RWPE1 (cell line): ENCODE results near the gene HECTD4.
A peak's percentile ranks its signal among the peaks of the same experiment; 100 is the strongest.

Source experiments
- CTCF ChIA-PET: fragments of 350-600 bp; sonication (Branson Sonifier 250); formaldehyde crosslinking; extraction: SDS; loops from one replicate; lab custom pipeline; 2021; lab: Yijun Ruan, JAX
- POLR2A ChIA-PET: fragments of 400-600 bp; formaldehyde crosslinking; extraction: SDS; loops from one replicate; lab custom pipeline; 2020; ENCODE audit warnings: antibody characterized with exemption; ENCODE audit not compliant: low non-redundant PET; lab: Yijun Ruan, JAX
- DNase-seq: peaks from one replicate; pipeline ENCODE4 v3.0.0; 2012; ENCODE audit warnings: low spot score
- H3K27ac ChIP-seq: fragments of 450-650 bp; 2 replicates; pipeline ENCODE4 v1.5.1; 2017
- TF ChIP-seq, protein P1 (sequence below): fragments of 450-650 bp; conservative IDR thresholded peaks from 2 replicates; pipeline ENCODE4 v1.5.1; 2017; ENCODE audit warnings: low read depth, mild to moderate bottlenecking

HECTD4 gene

DNA sequence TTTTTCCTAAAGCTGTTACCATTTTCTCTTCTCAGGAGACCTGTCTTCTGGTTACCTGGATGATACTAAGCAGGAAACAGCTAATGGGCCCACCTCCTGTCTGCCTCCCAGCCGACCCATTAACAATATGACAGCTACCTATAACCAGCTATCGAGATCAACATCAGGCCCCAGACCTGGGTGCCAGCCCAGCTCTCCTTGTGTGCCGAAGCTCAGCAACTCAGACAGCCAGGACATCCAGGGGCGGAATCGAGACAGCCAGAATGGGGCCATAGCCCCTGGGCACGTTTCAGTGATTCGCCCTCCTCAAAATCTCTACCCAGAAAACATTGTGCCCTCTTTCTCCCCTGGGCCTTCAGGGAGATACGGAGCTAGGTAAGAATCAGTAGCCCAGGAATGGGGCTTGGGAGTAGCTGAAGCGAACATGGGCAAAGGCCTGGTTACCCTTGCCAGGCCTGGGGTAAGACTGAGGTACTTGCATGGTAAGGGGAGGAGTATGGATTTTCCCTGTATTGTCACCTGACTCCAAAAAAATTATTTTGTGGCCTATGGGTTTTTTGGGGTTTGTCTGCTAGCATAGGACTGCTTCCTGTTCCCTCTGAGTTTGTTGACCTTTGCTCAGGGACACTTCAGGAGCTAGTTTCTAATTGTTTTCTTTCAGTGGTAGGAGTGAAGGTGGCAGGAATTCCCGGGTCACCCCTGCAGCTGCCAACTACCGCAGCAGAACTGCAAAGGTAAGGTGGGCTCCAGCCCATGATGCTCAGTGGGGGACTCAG, 230.3 kb downstream of the HECTD4 start:
- H3K27ac ChIP-seq, result no peak overlapping the region
- TF ChIP-seq, protein P1, sequence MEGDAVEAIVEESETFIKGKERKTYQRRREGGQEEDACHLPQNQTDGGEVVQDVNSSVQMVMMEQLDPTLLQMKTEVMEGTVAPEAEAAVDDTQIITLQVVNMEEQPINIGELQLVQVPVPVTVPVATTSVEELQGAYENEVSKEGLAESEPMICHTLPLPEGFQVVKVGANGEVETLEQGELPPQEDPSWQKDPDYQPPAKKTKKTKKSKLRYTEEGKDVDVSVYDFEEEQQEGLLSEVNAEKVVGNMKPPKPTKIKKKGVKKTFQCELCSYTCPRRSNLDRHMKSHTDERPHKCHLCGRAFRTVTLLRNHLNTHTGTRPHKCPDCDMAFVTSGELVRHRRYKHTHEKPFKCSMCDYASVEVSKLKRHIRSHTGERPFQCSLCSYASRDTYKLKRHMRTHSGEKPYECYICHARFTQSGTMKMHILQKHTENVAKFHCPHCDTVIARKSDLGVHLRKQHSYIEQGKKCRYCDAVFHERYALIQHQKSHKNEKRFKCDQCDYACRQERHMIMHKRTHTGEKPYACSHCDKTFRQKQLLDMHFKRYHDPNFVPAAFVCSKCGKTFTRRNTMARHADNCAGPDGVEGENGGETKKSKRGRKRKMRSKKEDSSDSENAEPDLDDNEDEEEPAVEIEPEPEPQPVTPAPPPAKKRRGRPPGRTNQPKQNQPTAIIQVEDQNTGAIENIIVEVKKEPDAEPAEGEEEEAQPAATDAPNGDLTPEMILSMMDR, result no peak
- no peak for DNase-seq
- POLR2A ChIA-PET, result no interaction called here
- CTCF ChIA-PET, result no interaction called here

DNA sequence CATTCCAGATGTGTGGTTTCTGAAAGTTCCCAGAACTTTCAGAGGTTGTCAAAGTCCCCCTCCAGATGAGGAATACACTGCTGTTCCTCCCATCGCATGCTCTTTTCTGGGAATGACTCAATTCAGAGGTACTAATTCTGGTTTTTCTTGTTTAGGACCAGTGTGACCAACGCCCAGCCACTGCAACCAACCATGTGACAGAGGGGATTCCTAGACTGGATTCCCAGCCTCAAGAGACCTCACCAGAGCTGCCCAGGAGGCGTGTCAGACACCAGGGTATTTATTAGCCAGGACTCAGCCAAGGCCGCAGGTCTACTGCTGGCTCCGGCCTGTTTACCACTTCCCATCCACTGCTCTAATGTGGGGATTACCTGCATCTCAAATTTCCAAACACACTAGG, 232.6 kb downstream of the HECTD4 start:
- H3K27ac ChIP-seq, result no peak overlapping the region
- TF ChIP-seq, protein P1, result no peak
- DNase-seq, result peak; percentile 57
- POLR2A ChIA-PET, result interaction anchor here (0.6 kb wide), 1 partner anchor 16 kb away, joined by 6 read pairs; no protein-coding TSS in a partner anchor
- CTCF ChIA-PET, result no interaction called here

DNA sequence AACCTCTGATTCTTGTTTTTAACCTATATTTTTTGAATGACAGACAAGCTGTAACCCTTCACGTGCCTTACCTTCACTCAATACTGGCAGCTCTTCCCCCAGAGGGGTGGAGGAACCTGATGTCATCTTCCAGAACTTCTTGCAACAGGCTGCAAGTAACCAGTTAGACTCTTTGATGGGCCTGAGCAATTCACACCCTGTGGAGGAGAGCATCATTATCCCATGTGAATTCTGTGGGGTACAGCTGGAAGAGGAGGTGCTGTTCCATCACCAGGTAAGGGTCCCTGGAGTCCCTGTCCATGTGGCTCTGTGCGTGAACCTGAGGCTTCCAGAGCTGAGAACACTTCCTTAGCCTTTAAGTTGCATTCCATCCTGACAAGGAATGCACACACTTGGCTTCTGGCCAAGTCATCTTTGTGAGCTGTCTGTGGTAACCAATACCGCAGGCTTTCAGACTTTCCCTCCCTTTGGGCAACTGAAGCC, 234.2 kb downstream of the HECTD4 start:
- TF ChIP-seq, protein P1, result no peak
- DNase-seq, result peak; percentile 57
- ChIA-PET POLR2A (no interaction called here), CTCF (interaction anchor here (0.6 to 0.9 kb wide), 2 partner anchors 18 to 203 kb away, joined by 3 read pairs; no protein-coding TSS in a partner anchor)
- peak overlapping the region; percentile 37; the same call in 1 of the 2 replicates for H3K27ac ChIP-seq

DNA sequence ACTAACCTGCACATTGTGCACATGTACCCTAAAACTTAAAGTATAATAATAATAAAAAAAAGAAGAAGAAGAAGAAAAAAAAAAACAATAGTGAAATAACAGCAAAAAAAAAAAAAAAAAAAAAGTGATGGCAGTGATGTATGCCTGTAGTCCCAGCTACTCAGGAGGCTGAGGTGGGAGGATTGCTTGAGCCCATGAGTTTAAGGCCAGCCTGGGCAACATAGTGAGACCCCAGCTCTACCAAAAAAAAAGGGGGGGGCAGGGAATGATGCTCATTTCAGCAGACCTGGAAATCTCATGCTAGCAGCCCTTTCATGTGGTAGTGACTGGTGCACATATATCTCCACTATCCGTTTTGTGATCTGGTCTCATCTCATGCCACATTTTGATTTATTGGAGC, 236.1 kb downstream of the HECTD4 start:
- POLR2A ChIA-PET, result interaction anchor here (0.6 kb wide), 1 partner anchor 34 kb away, joined by 5 read pairs; no protein-coding TSS in a partner anchor
- TF ChIP-seq, protein P1, result no peak
- CTCF ChIA-PET, result no interaction called here
- no peak for DNase-seq
- no peak overlapping the region for H3K27ac ChIP-seq

DNA sequence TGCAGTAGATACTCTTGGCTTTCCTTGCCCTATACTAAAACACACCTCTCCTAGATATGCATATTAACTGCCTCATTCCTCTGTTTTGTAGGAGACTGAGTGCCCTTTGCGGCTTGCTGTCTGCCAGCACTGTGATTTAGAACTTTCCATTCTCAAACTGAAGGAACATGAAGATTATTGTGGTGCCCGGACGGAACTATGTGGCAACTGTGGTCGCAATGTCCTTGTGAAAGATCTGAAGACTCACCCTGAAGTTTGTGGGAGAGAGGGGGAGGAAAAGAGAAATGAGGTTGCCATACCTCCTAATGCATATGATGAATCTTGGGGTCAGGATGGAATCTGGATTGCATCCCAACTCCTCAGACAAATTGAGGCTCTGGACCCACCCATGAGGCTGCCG, 241.5 kb downstream of the HECTD4 start:
- no peak for DNase-seq
- TF ChIP-seq, protein P1, result no peak
- POLR2A ChIA-PET, result no interaction called here
- no peak overlapping the region for H3K27ac ChIP-seq
- CTCF ChIA-PET, result no interaction called here

DNA sequence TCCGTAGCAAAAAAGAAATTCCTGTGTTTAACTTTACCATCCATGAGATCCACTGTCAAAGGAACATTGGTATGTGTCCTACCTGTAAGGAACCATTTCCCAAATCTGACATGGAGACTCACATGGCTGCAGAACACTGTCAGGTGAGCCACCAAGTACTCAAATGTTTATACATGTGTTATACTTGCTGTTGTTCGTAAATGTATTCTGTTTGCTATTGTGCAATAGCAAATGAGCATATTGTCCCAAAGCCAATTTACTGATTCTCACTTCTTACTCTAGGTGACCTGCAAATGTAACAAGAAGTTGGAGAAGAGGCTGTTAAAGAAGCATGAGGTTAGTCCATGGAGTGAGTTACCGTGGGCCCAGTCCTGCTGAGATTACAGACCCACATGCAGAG, 247.5 kb downstream of the HECTD4 start:
- ChIA-PET CTCF (interaction anchor here (0.6 kb wide), 1 partner anchor 1168 kb away, joined by 3 read pairs; no protein-coding TSS in a partner anchor), POLR2A (interaction anchor here (0.8 kb wide), 1 partner anchor 27 kb away, joined by 5 read pairs; no protein-coding TSS in a partner anchor)

More for the DNA sequence above, 247.5 kb downstream of the HECTD4 start:
- no peak for DNase-seq
- no peak overlapping the region for H3K27ac ChIP-seq
- TF ChIP-seq, protein P1, result no peak
